K562 (cell line): Measurements from ENCODE around the gene IDH3G. TPM values are rescaled to one million over a fixed set of nuclear protein-coding genes. Genes with fewer than 3 reads are reported as not detected.
A peak's percentile ranks its signal among the peaks of the same experiment; 100 is the strongest.

ENCODE experiments used
- ATAC-seq: fragments of 200-7000 bp; cut with Tn5 transposase; 3 replicates; pipeline ENCODE4 v1.9.1; 2020; ENCODE audit warnings: moderate library complexity
- BruUV-seq: library from RNA; stranded (reverse); fragments of 400-500 nt; replicated peaks from 2 replicates; lab custom pipeline; 2021; lab: Mats Ljungman, UMichigan
- CTCF ChIA-PET: fragments of 300-600 bp; formaldehyde crosslinking; extraction: SDS; loops from one replicate; lab custom pipeline; 2021; ENCODE audit warnings: low intra/inter-chr PET ratio; lab: Yijun Ruan, JAX
- POLR2A ChIA-PET: fragments of 300-600, 350-650 bp; sonication (Branson Sonifier 250); formaldehyde crosslinking; extraction: SDS; loops from one replicate; lab custom pipeline; 2021; ENCODE audit warnings: antibody characterized with exemption, inconsistent platforms; lab: Yijun Ruan, JAX
- DNase-seq, 4 experiments: peaks; one replicate each; pipeline versions ENCODE4 v3.0.0 to v3.0.0-alpha.2; 2011 to 2018; ENCODE audit warnings: low spot score in 3 of 4, mixed read lengths in 3 of 4; ENCODE audit errors: extremely low read depth in 1 of 4
- FAIRE-seq: peaks from 2 replicates; lab custom pipeline; 2011; peaks lifted over from hg19 to GRCh38; lab: Jason Lieb, UNC
- H2AFZ ChIP-seq: 2 replicates; pipeline ENCODE4 v1.6.0; 2011; ENCODE audit warnings: low read depth, low read length, control low read depth, inconsistent platforms
- H3K27ac ChIP-seq: fragments of 200-600 bp; 3 replicates; pipeline ENCODE4 v1.8.0; 2011; ENCODE audit warnings: low read depth, mild to moderate bottlenecking, control low read depth, inconsistent platforms, low read length, moderate library complexity, mixed read lengths; ENCODE audit errors: extremely low read depth
- H3K27me3 ChIP-seq, 2 experiments: fragments of 300-600 bp in 1 of 2; 2 replicates in 1 of 2; 3 replicates in 1 of 2; pipeline versions ENCODE4 v1.6.0 to v1.8.0; 2011; ENCODE audit warnings: inconsistent platforms in 2 of 2, low read length in 2 of 2, mild to moderate bottlenecking in 1 of 2, mixed read lengths in 1 of 2, moderate library complexity in 1 of 2; ENCODE audit not compliant: control insufficient read depth in 2 of 2, insufficient read depth in 2 of 2
- H3K36me3 ChIP-seq: fragments of 300-600 bp; 3 replicates; pipeline ENCODE4 v1.8.0; 2011; ENCODE audit warnings: mild to moderate bottlenecking, low read length, inconsistent platforms; ENCODE audit not compliant: control insufficient read depth, insufficient read depth
- H3K4me1 ChIP-seq, 2 experiments: fragments of 200-600 bp in 1 of 2; replicated peaks in 1 of 2; 2 replicates in 1 of 2; 3 replicates in 1 of 2; pipeline versions ENCODE4 v1.5.1 to v1.8.0; 2011; ENCODE audit warnings: inconsistent platforms in 2 of 2, low read length in 2 of 2, mild to moderate bottlenecking in 1 of 2, mixed read lengths in 1 of 2, moderate library complexity in 1 of 2; ENCODE audit not compliant: control insufficient read depth in 2 of 2, insufficient read depth in 2 of 2
- H3K4me2 ChIP-seq: 2 replicates; pipeline ENCODE4 v1.6.1; 2011; ENCODE audit warnings: low read length, control low read depth, inconsistent platforms, mixed read lengths; ENCODE audit not compliant: insufficient read depth
- H3K4me3 ChIP-seq: fragments of 200-600 bp; sonication (generic), shearing (Covaris generic); 2 replicates; pipeline ENCODE4 v1.5.1; 2016; ENCODE audit warnings: control low read depth, inconsistent platforms
- H3K79me2 ChIP-seq: fragments of 200-600 bp; 3 replicates; pipeline ENCODE4 v1.8.0; 2011; ENCODE audit warnings: low read length, inconsistent platforms; ENCODE audit not compliant: control insufficient read depth, insufficient read depth
- H3K9ac ChIP-seq, 2 experiments: 2 replicates each; pipeline versions ENCODE4 v1.6.0 to v1.6.1; 2011; ENCODE audit warnings: low read depth in 2 of 2, low read length in 2 of 2, control low read depth in 1 of 2, inconsistent platforms in 1 of 2, mild to moderate bottlenecking in 1 of 2, mixed read lengths in 1 of 2; ENCODE audit not compliant: insufficient read depth in 1 of 2
- H3K9me1 ChIP-seq: one replicate; pipeline ENCODE4 v1.6.0; 2011; ENCODE audit warnings: inconsistent platforms, mild to moderate bottlenecking, low read length, moderate library complexity; ENCODE audit not compliant: control insufficient read depth, insufficient read depth
- H3K9me3 ChIP-seq: replicated peaks from 2 replicates; pipeline ENCODE4 v1.5.1; 2011; ENCODE audit warnings: low read depth, low read length, inconsistent platforms; ENCODE audit not compliant: control insufficient read depth, insufficient read depth
- H4K20me1 ChIP-seq: replicated peaks from 2 replicates; pipeline ENCODE4 v1.6.1; 2011; ENCODE audit warnings: low read length, inconsistent platforms, mixed read lengths; ENCODE audit not compliant: control insufficient read depth, insufficient read depth
- MIER1 ChIP-seq: fragments of 450-650 bp; IDR thresholded peaks from 2 replicates; pipeline ENCODE4 v1.6.1; 2016; ENCODE audit warnings: antibody characterized with exemption, mild to moderate bottlenecking, low read depth
- POLR2AphosphoS2 ChIP-seq: IDR thresholded peaks from 2 replicates; pipeline ENCODE4 v1.6.1; 2012; ENCODE audit warnings: low read length, improper control_type of control experiment
- REST ChIP-seq, 2 experiments: fragments of 450-650 bp; formaldehyde crosslinking in 1 of 2; IDR thresholded peaks; 2 replicates each; pipeline versions ENCODE4 v1.4.0 to v1.6.1; 2014 to 2020; ENCODE audit warnings: mild to moderate bottlenecking in 2 of 2, borderline replicate concordance in 1 of 2, low read depth in 1 of 2
- WGBS: fragments of 100-300 bp; shearing (Covaris generic); methylation state at CpG from one replicate; pipeline ENCODE4 v1.1.6; 2016; ENCODE audit warnings: low coverage, mixed read lengths; ENCODE audit not compliant: insufficient coverage; ENCODE audit errors: missing lambda C conversion rate; 5-methylcytosine and 5-hydroxymethylcytosine counted together
- in situ Hi-C: fragments of 300-500 bp; cut with MboI; formaldehyde crosslinking; loops from 4 replicates; pipeline ENCODE4 v1.15.0; 2018; ENCODE audit warnings: inconsistent platforms, mixed read lengths
- intact Hi-C: fragments of 100-400 bp; cut with micrococcal nuclease; formaldehyde crosslinking; loops from 2 replicates; pipeline ENCODE4 v1.14.2; 2022
- polyA plus RNA-seq, 8 experiments: library from polyadenylated mRNA; depleted of rRNA in 4 of 8; stranded (reverse) in 5 of 8; unstranded in 3 of 8; fragments of >200 nt; fragmentation: Nextera tagmentation in 2 of 8; fragmentation: Illumina TruSeq in 1 of 8; extraction: Ambion mirVana in 2 of 8; extraction: Trizol in 1 of 8; gene quantifications; 2 replicates each; pipeline versions ENCODE4 v1.2.1 to v1.2.3, GENCODE V29; 2011 to 2014; ENCODE audit warnings: inconsistent platforms in 1 of 8, missing spikeins in 1 of 8
- total RNA-seq, 7 experiments: library from RNA; depleted of rRNA in 6 of 7; stranded (reverse); fragments of >200 nt in 6 of 7; fragmentation: Illumina TruSeq in 2 of 7; extraction: Trizol in 2 of 7; gene quantifications; 2 replicates each; pipeline versions ENCODE4 v1.2.1 to v1.2.3, GENCODE V29; 2011 to 2021; ENCODE audit warnings: low replicate concordance in 1 of 7
- TF ChIP-seq, protein P1 (sequence below): IDR thresholded peaks from 2 replicates; pipeline ENCODE4 v1.6.1; 2012; ENCODE audit warnings: low read depth, low read length, improper control_type of control experiment, borderline replicate concordance

IDH3G gene
- total and polyA plus RNA-seq, 9 of the 15 experiments (the other 6 are each of a cell fraction or from before 2014, with no cell fraction given): 24.3 to 72.5 (median 37.9) TPM

- intact Hi-C loops: no loop called here
- H3K9me3 ChIP-seq: no peaks in the 10 kb centered on the region
- H3K27ac ChIP-seq: no peak overlapping the region
- DNase-seq: no peak
- H3K79me2 ChIP-seq: no peaks in the 10 kb centered on the region
- H3K4me1 ChIP-seq: peaks cover 0 to 28% of the 10 kb centered on the region in 2 experiments; a peak in 2 of 5 replicates
- no peak overlapping the region for H2AFZ ChIP-seq
- FAIRE-seq: no peak
- peaks cover 13 to 46% of the 10 kb centered on the region in 2 experiments; a peak in 4 of 5 replicates for H3K27me3 ChIP-seq
- no TSS peak for BruUV-seq
- H3K4me2 ChIP-seq: no peak overlapping the region
- ATAC-seq: peak; percentile 59
- POLR2A ChIA-PET: interaction anchor here (0.5 kb wide), 1 partner anchor 9 kb away, joined by 3 read pairs; no protein-coding TSS in a partner anchor
- 14% methylated on average over 10 of the region's 10 CpGs for WGBS
- H3K9me1 ChIP-seq: no peaks in the 10 kb centered on the region
- no peaks in the 10 kb centered on the region for H3K36me3 ChIP-seq
- no peak overlapping the region for H3K4me3 ChIP-seq
- no peak overlapping the region for H3K9ac ChIP-seq
- 0 out of 2 replicates have a peak, but pooled peaks cover 3% of the 10 kb centered on the region for H4K20me1 ChIP-seq
- TF ChIP-seq POLR2AphosphoS2 (no peak), REST (IDR thresholded peaks at IDR 0.05; ENCODE audit: borderline replicate concordance) (peak; percentile 91), REST (CRISPR knock-in tag; IDR thresholded peaks at IDR 0.05; ENCODE audit: low read depth) (0 out of 2 replicates have a peak, but pooled peaks have one; percentile 44), MIER1 (peak; percentile 71; the same call in 1 of the 2 replicates)
- TF ChIP-seq, protein P1, sequence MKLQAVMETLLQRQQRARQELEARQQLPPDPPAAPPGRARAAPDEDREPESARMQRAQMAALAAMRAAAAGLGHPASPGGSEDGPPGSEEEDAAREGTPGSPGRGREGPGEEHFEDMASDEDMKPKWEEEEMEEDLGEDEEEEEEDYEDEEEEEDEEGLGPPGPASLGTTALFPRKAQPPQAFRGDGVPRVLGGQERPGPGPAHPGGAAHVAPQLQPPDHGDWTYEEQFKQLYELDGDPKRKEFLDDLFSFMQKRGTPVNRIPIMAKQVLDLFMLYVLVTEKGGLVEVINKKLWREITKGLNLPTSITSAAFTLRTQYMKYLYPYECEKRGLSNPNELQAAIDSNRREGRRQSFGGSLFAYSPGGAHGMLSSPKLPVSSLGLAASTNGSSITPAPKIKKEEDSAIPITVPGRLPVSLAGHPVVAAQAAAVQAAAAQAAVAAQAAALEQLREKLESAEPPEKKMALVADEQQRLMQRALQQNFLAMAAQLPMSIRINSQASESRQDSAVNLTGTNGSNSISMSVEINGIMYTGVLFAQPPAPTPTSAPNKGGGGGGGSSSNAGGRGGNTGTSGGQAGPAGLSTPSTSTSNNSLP: no peak
- CTCF ChIA-PET: no interaction called here
- in situ Hi-C loops: no loop called here
Measured at GRCh38 chrX:153832728-153833127, 38.6 kb upstream of the IDH3G start.
